GM04504 (cell line): Measurements from ENCODE around the gene THADA.
"Not testable (repeated sequence)": the region's sequence is repeated elsewhere in the genome, so short reads cannot be mapped to it uniquely, and the experiment has no call there.

Source experiments
- DNase-seq: peaks from one replicate; pipeline ENCODE4 v3.0.0-alpha.2; 2012; ENCODE audit warnings: low read depth

The THADA gene

DNA sequence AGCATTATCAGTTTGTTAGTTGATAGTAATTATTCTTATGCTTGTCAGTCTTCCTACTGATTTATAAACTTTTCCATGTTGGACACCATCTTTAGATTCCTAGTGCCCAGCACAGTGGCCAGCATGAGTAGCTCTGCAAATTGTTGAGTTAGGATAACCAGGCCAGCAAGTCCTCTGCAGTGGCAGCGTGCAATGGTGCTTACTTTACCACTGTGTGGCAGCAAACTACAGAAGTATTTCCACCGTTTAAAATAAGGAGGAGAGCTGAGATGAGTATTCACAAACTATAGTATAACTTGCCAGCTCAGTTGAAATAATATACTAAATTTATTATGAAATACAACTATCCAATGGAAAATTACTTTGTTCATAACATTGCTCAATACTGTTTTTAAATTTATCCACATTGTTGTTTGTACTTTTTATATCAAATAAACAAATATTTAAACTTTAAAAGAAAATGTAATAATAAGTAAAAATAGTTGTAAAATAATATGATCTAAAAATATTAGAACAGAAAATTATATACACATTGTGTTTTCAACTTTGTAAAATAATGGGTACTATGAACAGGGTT lies 9.3 kb upstream of the THADA start:
- DNase-seq = no peak

- no peak for DNase-seq
Measured at GRCh38 chr2:43604674-43605073, 8.8 kb upstream of the THADA start.

- DNase-seq = not testable (repeated sequence)
Measured at GRCh38 chr2:43600596-43600995, 4.8 kb upstream of the THADA start.

- DNase-seq = no peak
Measured at GRCh38 chr2:43594875-43595274, 963 bp downstream of the THADA start.

DNA sequence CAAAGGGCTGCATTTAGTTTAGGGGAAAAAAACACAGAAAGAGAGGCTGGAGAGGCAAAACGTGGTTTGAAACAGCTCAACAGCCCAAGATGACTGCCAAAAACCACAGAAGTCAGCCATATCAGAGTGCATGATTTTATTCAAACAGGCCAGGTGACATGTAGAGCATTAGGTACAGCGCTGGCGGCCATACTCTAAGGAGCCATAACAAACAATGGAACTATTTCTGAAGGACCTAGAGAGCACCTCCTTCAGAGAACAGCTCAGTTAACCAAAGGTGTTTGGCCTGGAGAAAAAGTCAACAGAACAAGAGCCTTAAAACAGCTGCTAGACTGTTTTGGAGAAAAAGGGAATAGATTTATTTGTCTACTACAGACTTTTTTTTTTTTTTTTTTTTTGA lies 2.6 kb downstream of the THADA start:
- no peak for DNase-seq

- no peak for DNase-seq
Measured at GRCh38 chr2:43592443-43592842, 3.4 kb downstream of the THADA start.

DNA sequence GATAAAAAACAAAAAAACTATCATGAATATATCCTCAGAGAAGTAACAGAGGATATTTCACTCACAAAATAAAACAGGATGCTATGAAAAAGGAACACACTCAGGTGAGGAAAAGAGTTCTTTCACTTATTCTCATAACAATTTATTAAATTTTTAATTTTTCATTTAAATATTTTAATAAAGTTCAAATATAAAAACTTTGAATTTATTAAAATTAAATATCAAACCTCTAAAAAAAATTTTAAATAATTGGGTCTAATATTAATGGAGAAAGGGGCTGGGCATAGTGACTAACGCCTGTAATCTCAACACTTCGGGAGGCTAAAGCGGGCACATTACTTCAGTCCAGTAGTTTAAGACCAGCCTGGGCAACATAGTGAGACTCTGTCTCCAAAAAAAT lies 10.1 kb downstream of the THADA start:
- no peak for DNase-seq

- no peak for DNase-seq
Measured at GRCh38 chr2:43579275-43579981, 16.4 kb downstream of the THADA start.

GRCh38 chr2:43576981-43577892 lies 18.6 kb downstream of the THADA start:
- DNase-seq = peak; percentile 42

DNA sequence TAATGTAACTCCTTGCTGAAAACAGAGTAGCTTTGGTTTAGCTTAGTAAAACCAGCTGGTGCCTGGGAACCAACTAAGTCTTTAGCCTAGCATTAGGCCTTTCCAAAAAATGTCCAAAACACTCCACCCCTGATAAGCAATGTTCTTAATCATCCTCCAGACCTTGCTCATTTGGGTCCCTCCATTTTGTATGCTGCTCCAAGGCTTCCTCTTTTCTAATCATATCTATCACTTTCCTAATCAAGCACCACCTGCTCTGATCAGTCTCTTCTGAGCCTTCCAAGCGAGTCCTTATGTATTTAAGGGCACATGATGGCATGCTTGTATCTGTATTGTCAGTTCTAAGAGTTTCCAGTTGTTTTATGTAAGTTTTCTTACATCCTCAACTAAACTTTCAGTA lies 23.6 kb downstream of the THADA start:
- no peak for DNase-seq

GRCh38 chr2:43569921-43570320 lies 25.9 kb downstream of the THADA start:
- no peak for DNase-seq

- DNase-seq = no peak
Measured at GRCh38 chr2:43568228-43568627, 27.6 kb downstream of the THADA start.

- no peak for DNase-seq
Measured at GRCh38 chr2:43566461-43566729, 29.4 kb downstream of the THADA start.

GRCh38 chr2:43563679-43564078 lies 32.2 kb downstream of the THADA start:
- no peak for DNase-seq

DNA sequence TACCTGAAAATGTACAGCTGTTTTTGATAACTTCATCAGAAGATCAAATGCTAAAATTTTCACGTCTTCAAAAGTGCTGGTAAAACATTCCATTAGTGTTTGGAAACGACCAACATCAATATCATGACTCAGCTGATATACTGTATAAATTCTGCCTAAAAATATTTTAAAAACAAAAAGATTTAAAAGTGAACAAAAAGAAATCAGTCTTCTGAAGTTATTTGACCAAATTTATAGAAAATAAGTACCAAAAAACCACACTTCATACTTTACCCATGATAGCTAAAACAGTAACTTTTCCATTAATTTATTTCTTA lies 35.6 kb downstream of the THADA start:
- no peak for DNase-seq

DNA sequence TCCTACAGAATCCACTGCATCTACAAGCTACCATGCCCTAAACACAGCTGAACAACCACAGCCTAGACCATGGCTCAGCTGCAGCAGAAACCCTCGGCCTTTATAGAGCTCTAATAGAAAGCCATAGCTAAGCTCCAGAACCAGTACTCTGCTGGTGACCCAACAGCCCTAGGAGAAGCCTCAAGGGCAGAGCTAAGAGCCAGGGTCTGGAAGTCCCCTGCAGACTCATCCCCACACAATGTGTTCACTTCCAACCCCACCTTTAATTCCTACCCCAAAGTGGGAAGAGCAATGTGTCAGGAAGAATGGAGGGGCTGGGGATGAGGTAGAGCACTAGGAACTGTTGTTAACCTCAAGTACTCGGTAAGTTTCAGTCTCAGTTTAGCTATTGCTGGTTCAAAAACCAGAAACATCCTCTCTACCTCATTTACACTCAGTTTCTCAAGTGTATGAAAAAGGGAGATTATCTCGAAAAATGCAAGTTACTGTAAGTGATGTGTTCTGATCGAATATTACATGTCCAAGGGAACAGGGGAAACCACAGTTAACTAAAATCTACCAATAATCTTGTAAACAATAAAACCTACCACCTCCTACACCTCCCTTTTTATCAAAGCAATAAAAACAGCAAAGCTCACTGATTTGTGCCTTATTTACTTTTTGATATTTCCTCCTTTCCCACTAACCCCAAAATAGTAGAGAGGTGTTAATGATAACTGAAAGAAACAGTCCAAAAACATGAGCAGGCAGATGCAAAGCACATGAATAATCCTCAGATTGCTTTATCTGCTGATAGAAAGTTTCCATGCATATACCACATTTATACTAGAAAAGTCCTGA lies 36.2 kb downstream of the THADA start:
- no peak for DNase-seq

- no peak for DNase-seq
Measured at GRCh38 chr2:43557196-43557595, 38.6 kb downstream of the THADA start.

DNA sequence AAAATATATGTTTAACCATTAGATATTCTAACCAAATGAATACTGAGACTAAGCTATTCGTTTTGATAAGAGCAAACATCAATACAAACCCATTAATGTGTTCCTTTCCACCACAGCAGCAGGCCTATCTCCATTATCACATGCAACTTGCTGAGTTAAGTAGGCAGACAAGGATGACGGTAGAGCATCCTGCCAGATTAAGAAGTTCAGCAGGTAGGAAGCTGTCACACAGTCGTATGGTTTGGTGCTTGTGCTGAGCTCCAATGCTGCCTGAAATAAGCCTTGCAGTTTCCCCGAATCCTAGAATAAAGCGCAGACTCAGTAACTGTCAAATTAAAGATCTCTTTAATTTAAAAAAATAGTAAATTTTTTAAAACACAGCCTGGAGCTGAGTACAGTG lies 39.6 kb downstream of the THADA start:
- DNase-seq = no peak

GRCh38 chr2:43553341-43553855 lies 42.4 kb downstream of the THADA start:
- DNase-seq = no peak

DNA sequence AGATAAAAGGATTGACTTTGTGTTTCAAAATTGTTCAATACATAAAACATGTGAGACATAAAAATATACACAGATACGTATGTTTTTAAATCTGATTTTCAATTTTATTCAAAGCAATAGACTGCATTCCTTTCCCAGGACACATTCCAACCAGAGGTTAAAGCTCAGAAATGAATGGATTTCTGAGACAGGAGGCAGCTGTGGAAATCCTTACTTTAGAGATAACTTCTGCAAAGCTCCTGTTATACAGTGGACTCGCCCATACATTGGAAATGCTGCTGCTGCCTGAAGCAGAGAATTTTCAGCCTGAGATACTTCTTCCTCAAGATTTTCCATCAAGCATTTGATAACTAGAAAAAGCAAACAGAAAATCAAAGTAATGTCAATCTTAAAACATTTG lies 43.8 kb downstream of the THADA start:
- DNase-seq = no peak

DNA sequence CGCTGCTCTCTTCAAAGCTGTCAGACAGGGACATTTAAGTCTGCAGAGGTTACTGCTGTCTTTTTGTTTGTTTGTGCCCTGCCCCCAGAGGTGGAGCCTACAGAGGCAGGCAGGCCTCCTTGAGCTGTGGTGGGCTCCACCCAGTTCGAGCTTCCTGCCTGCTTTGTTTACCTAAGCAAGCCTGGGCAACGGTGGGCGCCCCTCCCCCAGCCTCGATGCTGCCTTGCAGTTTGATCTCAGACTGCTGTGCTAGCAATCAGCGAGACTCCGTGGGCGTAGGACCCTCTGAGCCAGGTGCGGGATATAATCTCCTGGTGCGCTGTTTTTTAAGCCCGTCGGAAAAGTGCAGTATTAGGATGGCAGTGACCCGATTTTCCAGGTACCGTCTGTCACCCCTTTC lies 47.5 kb downstream of the THADA start:
- DNase-seq = not testable (repeated sequence)

GRCh38 chr2:43542285-43542933 lies 53.4 kb downstream of the THADA start:
- DNase-seq = no peak
